ENCODE data around the gene MPP3.

MPP3 gene

DNA sequence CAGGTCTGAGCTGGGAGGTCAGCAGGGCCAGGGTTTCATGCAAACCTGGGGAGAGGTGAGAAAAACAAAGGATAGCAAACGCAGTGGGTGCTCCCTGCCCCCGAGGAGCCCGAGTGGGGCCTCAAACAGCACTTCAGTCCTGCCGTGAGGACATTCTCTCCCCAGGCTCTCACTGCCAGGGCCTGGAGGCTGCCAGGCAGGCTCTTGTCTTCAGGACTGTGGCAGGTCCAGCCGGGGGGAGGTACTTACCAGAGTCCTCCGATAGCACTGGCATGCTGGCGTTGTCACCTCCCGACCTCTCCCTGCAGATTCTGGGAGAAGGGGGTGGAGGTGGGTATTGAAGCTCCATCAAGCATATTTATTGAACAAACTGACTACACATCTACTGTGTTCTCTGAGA is 1.3 kb downstream of the MPP3 start:
- Mint-ChIP-seq H3K4me1 (ENCODE audit: low read depth) (peaks cover 8% of the 10 kb centered on the region), H3K36me3 (ENCODE audit: low read depth) (no peaks in the 10 kb centered on the region), H3K9me3 (no peaks in the 10 kb centered on the region), H3K4me3 (peak overlapping the region; percentile 54), H3K27ac (no peak overlapping the region), H3K27me3 (ENCODE audit: low read depth) (peaks cover 56% of the 10 kb centered on the region)
- DNase-seq (ENCODE audit: low spot score): no peak

DNA sequence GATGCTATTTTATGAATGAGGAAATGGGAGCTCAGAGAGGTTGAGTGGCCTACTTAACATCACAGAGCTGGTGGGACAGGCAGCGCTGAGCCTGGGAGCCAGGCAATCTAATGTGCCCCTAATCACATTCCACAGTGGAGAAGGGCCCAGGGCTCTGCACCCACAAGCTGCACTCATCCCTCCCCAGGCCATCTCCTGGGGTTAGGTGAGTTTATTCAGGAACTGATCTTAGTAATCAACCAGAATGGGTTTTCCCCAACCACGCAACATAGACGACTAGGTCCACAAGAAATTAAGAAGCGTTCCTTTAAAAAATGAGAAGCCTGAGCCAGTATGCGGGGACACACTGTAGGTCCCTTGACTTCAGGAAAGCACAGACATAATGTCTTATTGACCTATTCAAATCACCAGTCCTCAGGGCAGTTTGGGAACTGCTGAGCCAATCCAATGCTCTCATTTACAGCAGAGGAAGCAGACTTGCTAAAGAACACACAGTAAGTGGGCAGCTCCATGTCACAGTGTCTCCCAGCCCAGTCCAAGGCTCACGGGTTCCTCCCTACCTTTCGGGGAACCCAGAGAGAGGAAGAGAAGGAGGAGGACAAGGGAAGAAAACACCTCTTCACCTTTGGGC is 2.3 kb downstream of the MPP3 start:
- H3K27ac Mint-ChIP-seq: no peak overlapping the region
- peaks cover 8% of the 10 kb centered on the region for H3K4me1 Mint-ChIP-seq (ENCODE audit: low read depth)
- peaks cover 52% of the 10 kb centered on the region for H3K27me3 Mint-ChIP-seq (ENCODE audit: low read depth)
- H3K9me3 Mint-ChIP-seq: no peaks in the 10 kb centered on the region
- no peak overlapping the region for H3K4me3 Mint-ChIP-seq
- no peaks in the 10 kb centered on the region for H3K36me3 Mint-ChIP-seq (ENCODE audit: low read depth)
- no peak for DNase-seq (ENCODE audit: low spot score)

DNA sequence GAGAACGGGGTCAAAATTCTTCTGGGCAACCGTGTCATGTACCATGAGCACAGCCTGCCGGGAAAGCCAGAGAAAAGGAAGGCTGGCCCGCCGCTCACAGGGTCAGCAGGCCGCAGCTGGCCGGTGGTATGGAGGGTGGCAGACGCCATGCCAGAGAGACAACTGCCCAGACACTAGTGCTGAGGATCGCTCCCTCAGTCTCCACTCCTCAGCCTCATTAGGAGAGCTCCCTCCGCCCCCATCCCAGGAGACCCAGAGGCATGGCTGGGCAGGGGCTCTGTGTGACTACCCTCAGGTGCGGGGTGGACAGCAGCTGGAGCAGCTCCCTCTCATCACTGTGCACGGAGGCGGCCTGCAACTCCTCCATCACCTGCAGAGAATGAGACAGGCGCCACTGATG is 3.2 kb downstream of the MPP3 start:
- Mint-ChIP-seq H3K27ac (no peak overlapping the region), H3K9me3 (no peaks in the 10 kb centered on the region), H3K27me3 (ENCODE audit: low read depth) (peaks cover 44% of the 10 kb centered on the region), H3K4me3 (no peak overlapping the region), H3K4me1 (ENCODE audit: low read depth) (peaks cover 8% of the 10 kb centered on the region), H3K36me3 (ENCODE audit: low read depth) (no peaks in the 10 kb centered on the region)
- no peak for DNase-seq (ENCODE audit: low spot score)

DNA sequence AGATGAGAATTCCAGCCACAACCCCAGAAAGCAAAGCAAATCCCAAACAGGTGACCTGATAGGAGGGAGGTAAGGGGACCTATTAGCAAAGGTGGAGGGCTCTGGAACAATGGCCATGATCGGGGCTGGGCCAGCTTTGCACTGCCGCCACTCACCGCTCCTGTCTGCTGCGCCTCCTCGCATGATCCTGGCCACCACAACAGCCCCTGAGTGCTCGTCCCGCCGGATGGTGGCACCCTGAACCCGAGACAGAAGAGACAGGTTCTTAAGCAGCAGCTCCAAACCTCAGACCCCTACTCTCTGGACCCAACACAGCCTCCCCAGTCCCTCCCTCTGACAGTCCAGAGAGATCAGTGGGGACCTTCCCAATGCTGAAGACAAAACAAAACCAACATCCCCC is 5.3 kb downstream of the MPP3 start:
- H3K27ac Mint-ChIP-seq: no peak overlapping the region
- H3K4me1 Mint-ChIP-seq (ENCODE audit: low read depth): peaks cover 2% of the 10 kb centered on the region
- no peak for DNase-seq (ENCODE audit: low spot score)
- H3K27me3 Mint-ChIP-seq (ENCODE audit: low read depth): peaks cover 29% of the 10 kb centered on the region
- H3K36me3 Mint-ChIP-seq (ENCODE audit: low read depth): no peaks in the 10 kb centered on the region
- H3K9me3 Mint-ChIP-seq: no peaks in the 10 kb centered on the region
- H3K4me3 Mint-ChIP-seq: no peak overlapping the region

DNA sequence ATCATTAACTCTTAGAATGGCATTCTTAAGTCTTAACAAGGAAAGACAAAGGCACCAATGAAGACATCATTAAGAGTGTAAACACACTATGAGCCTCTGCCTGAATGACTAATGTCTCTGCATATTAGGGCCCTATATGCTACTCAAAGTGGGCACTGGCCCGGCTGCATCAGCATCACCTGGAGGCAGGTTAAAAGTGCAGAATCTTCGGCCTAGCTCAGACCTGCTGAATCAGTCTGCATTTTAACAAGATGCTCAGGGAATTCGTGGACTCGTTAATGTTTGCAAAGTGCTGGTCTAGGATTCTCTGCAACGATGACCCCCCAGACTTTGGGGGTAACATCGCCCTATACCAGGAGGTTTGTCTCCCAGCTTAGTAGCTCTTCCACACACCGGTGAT is 6.7 kb downstream of the MPP3 start:
- Mint-ChIP-seq H3K4me1 (ENCODE audit: low read depth) (peaks cover 2% of the 10 kb centered on the region), H3K9me3 (no peaks in the 10 kb centered on the region), H3K4me3 (no peak overlapping the region), H3K27ac (no peak overlapping the region), H3K27me3 (ENCODE audit: low read depth) (peaks cover 16% of the 10 kb centered on the region), H3K36me3 (ENCODE audit: low read depth) (no peaks in the 10 kb centered on the region)
- no peak for DNase-seq (ENCODE audit: low spot score)

DNA sequence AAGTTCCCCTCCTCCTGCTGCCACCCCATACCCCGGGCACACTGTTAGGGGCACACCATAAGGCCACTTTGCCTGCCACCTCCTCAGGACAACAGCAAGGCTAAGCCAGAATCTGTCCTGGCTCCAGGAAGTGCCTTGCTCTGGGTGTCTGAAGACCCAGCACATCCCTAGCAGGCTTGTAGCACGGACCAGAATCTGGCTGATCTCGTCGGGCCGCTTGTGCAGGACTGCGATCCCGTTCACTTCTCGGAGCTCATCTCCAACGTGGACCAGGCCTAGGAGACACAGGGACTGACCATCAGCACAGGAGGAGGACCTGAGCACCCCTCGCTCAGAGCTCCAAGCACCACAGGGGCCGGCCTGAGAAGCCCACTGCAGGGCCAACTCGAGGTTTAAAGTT is 7.4 kb downstream of the MPP3 start:
- peaks cover under 1% of the 10 kb centered on the region for H3K4me1 Mint-ChIP-seq (ENCODE audit: low read depth)
- no peak for DNase-seq (ENCODE audit: low spot score)
- no peaks in the 10 kb centered on the region for H3K9me3 Mint-ChIP-seq
- H3K36me3 Mint-ChIP-seq (ENCODE audit: low read depth): no peaks in the 10 kb centered on the region
- H3K4me3 Mint-ChIP-seq: no peak overlapping the region
- peaks cover 12% of the 10 kb centered on the region for H3K27me3 Mint-ChIP-seq (ENCODE audit: low read depth)
- H3K27ac Mint-ChIP-seq: no peak overlapping the region

DNA sequence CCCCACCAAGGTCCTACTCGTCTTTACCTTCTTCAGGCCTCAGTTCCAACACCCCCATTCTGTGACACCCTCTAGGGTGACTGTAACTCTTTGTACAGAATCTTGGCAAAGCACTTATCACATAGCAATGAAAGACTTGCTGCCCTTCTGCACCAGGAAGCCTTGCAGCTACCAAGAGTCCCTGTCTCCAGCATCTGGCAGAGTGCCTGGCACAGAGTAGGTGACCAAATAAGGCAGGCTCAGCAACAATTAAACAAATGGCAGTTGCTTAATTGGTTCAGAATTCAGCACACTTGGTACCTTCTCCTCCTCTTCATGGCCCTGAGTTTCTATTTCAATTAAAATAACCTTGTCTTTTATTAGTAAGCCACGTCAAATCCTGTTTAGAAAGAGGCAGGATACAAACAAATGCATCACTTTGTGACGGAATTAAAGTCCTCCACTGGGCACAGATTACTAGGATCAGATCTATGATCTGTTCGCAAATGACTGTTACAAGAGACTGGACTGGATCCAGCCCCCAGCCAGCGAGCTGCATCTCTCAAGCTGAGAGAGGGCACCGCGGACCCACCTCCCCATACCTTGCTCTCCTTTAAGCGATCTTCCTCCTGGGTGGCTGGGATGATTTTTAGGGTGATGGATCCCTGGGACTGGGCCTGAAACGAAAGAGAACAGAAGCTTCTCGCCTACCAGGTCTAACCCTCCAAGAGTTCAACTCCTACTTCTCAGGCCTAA is 9.4 kb downstream of the MPP3 start:
- Mint-ChIP-seq H3K4me3 (no peak overlapping the region), H3K27me3 (ENCODE audit: low read depth) (peaks cover 2% of the 10 kb centered on the region), H3K9me3 (no peaks in the 10 kb centered on the region), H3K4me1 (ENCODE audit: low read depth) (no peaks in the 10 kb centered on the region), H3K36me3 (ENCODE audit: low read depth) (no peaks in the 10 kb centered on the region), H3K27ac (no peak overlapping the region)
- no peak for DNase-seq (ENCODE audit: low spot score)

DNA sequence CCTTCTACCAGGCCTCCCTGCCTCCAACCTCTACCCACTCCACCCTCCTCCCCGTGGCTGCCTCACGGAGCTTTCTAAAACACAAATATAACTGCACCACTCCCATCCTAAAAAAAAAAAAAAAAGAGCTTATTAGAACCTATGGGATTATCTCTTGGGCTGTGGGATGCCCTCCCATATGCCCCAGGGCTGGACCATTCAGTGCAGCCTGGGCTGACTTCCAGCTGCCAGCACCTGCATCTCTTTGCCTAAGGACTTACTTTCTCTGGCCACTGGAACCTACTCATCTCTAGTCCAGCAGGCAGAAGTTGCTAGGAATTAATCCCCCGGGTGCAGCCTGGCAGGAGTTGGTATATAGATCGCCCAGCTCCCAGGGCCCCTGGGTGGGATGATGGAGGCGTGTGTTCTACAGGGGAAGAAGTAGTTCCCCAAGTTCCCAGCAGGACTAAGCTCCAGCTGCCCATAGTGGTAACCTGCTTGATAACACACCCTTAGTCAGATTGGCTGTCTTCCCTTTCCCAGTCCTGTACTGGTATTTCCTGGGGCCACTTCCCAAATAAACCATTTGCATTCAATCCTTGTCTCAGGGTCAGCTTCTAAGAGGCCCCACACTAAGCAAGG is 10.3 kb downstream of the MPP3 start:
- Mint-ChIP-seq H3K4me3 (no peak overlapping the region), H3K27ac (no peak overlapping the region)

DNA sequence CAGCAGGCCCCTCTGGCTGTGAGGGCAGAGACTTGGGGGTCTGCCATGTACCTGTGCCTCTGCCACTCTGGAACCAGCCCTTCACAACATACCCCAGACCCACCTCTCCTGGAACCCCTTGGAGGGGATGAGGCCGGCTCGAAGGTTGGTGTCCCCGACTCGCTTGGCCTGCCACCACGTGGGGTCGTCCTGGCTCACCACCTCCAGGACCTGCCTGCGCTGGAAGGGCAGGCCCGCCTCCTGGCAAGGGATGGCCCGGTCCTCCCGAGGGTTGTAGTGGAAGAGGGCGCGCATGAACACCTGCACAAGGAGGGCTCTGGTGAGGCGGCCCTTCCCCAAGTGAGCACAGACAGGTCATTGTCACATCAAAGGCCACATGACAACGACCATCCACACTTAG is 12.2 kb downstream of the MPP3 start:
- H3K4me1 Mint-ChIP-seq (ENCODE audit: low read depth): no peaks in the 10 kb centered on the region
- DNase-seq (ENCODE audit: low spot score): no peak
- H3K4me3 Mint-ChIP-seq: no peak overlapping the region
- no peaks in the 10 kb centered on the region for H3K9me3 Mint-ChIP-seq
- peaks cover 2% of the 10 kb centered on the region for H3K27me3 Mint-ChIP-seq (ENCODE audit: low read depth)
- H3K36me3 Mint-ChIP-seq (ENCODE audit: low read depth): no peaks in the 10 kb centered on the region
- H3K27ac Mint-ChIP-seq: no peak overlapping the region

More for the DNA sequence above, 10.3 kb downstream of the MPP3 start:
- H3K9me3 Mint-ChIP-seq: no peaks in the 10 kb centered on the region
- no peaks in the 10 kb centered on the region for H3K36me3 Mint-ChIP-seq (ENCODE audit: low read depth)
- H3K27me3 Mint-ChIP-seq (ENCODE audit: low read depth): peaks cover 2% of the 10 kb centered on the region
- no peak for DNase-seq (ENCODE audit: low spot score)
- no peaks in the 10 kb centered on the region for H3K4me1 Mint-ChIP-seq (ENCODE audit: low read depth)

DNA sequence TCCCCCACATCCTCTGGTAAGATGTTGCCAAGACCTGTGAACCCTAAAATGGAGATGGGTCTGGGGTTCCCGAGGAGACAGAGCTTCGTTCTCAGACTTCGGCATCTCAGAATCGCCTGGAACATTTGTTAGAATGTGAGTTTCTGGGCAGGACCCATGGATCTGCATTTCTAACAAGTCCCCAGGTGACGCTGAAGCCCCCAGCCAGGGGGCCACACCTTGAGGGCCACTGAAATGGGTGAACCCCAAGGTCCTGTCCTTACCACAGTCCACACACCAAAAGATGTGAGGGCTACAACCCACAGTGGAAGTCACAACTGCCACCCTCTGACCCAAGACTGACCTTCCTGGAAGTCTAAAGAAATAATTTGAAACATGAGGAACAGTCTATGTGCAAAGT is 14.0 kb downstream of the MPP3 start:
- no peak overlapping the region for H3K27ac Mint-ChIP-seq
- peaks cover 4% of the 10 kb centered on the region for H3K27me3 Mint-ChIP-seq (ENCODE audit: low read depth)
- no peak overlapping the region for H3K4me3 Mint-ChIP-seq
- H3K4me1 Mint-ChIP-seq (ENCODE audit: low read depth): no peaks in the 10 kb centered on the region
- H3K36me3 Mint-ChIP-seq (ENCODE audit: low read depth): no peaks in the 10 kb centered on the region
- DNase-seq (ENCODE audit: low spot score): no peak
- no peaks in the 10 kb centered on the region for H3K9me3 Mint-ChIP-seq

DNA sequence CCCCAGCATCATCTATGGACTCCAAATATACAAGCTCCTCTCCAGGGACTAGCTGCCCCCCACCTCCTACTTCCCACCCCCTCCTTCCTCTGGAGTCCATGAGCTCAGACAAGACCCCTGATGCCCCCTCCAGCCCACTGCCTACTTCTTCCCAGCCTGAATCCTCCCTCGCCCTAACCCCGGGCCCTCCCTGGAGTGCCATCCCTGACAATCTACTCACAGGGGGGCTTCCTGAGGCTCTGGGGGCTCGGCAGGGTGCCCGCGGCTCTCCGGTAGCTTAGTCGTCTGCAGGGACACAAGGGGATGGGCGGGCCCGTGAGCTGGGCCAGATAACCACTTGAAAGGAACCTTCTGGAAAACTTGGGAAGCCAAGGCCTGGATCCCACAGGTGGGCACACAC is 15.1 kb downstream of the MPP3 start:
- no peaks in the 10 kb centered on the region for H3K9me3 Mint-ChIP-seq
- no peaks in the 10 kb centered on the region for H3K4me1 Mint-ChIP-seq (ENCODE audit: low read depth)
- no peak overlapping the region for H3K4me3 Mint-ChIP-seq
- DNase-seq (ENCODE audit: low spot score): no peak
- H3K27ac Mint-ChIP-seq: no peak overlapping the region
- peaks cover 6% of the 10 kb centered on the region for H3K27me3 Mint-ChIP-seq (ENCODE audit: low read depth)
- no peaks in the 10 kb centered on the region for H3K36me3 Mint-ChIP-seq (ENCODE audit: low read depth)

DNA sequence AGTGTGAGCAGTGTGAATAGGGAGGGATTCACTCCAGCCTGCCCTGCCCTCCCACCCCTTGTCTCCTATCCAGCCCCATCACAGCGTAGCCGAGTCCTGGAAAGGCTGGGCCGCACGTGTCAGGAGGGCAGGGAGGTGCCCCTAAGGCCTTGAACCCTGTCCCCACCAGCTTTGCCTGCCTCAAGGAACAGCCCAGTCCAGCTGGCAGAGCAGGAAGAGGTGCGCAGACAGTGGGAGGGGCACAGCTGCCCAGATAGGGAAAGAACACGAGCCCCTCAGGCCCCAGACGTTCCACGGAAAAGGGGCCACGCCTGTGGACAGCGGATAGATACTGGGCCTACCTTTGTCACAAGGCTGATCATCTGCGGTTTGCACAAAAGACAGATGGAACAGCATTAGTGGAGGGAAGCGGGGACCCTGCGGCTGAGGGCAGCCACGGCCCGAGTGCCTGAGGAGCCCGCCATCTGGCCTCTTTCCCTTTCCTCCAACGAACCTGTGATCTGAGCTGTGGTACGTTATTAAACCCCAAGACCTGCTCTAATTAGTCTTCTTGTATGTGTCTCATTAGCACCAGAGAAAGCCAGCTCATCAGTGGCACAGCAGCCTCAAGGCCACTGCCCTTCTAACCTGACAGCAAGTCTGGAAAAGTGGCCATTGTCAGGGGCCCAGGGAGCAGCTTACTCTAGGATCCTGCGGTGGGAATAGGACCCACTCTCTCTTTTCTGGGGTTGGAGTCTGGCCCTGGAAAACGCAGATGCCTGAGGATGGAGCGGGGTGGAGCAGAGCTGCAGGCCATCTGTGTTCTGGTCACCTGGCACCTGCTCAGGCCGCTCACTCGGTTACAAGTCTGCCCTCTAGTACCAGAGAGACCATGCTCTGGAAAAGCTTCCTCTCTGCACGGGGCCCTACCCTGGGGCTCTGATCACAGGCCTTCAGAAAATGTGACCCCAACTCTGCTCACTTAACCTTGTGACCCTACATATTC is 16.3 kb downstream of the MPP3 start:
- DNase-seq (ENCODE audit: low spot score): no peak
- no peaks in the 10 kb centered on the region for H3K4me1 Mint-ChIP-seq (ENCODE audit: low read depth)
- no peaks in the 10 kb centered on the region for H3K36me3 Mint-ChIP-seq (ENCODE audit: low read depth)
- peaks cover 6% of the 10 kb centered on the region for H3K27me3 Mint-ChIP-seq (ENCODE audit: low read depth)
- no peaks in the 10 kb centered on the region for H3K9me3 Mint-ChIP-seq
- H3K4me3 Mint-ChIP-seq: no peak overlapping the region
- H3K27ac Mint-ChIP-seq: no peak overlapping the region

DNA sequence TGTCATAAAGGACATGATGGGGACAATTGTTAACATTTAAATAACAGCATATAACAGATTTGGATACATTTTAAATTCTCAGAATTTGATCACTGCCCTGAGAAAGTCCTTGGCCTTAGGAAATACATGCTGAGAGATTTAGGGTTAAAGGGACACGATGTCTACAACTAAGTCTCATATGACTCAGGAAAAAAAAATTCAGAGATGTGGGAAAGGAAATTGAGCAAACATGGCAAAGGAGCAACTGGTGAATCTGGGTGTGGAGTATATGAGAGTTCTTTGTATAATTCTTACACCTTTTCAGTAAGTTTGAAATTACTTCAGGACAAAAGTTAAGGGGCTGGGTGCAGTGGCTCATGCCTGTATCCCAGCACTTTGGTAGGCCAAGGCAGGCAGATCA is 18.2 kb downstream of the MPP3 start:
- no peak overlapping the region for H3K27ac Mint-ChIP-seq
- no peak overlapping the region for H3K4me3 Mint-ChIP-seq
- no peaks in the 10 kb centered on the region for H3K9me3 Mint-ChIP-seq
- no peak for DNase-seq (ENCODE audit: low spot score)
- peaks cover 4% of the 10 kb centered on the region for H3K27me3 Mint-ChIP-seq (ENCODE audit: low read depth)
- H3K4me1 Mint-ChIP-seq (ENCODE audit: low read depth): no peaks in the 10 kb centered on the region
- no peaks in the 10 kb centered on the region for H3K36me3 Mint-ChIP-seq (ENCODE audit: low read depth)

DNA sequence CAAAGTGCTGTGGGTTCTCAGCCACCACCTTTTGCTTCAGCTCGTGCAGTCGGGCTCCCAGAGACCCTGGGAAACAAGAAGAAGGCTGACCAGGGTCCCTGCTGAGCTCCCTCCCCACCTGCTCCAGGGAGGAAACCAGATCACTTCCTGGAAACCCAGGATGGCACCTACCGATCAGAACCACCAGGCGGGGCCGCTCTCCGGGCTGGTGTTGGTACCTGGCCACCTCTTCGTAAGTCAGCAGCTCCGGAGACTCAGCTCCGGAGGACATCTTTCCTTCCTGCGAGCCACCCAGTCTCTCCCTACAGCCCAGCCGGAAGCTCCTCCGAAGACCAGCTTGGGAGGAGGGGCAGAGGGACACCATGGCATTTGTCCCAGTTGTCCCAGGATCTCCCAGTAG is 18.9 kb downstream of the MPP3 start:
- Mint-ChIP-seq H3K27me3 (ENCODE audit: low read depth) (peaks cover 4% of the 10 kb centered on the region), H3K36me3 (ENCODE audit: low read depth) (no peaks in the 10 kb centered on the region), H3K9me3 (no peaks in the 10 kb centered on the region), H3K4me1 (ENCODE audit: low read depth) (no peaks in the 10 kb centered on the region), H3K4me3 (no peak overlapping the region), H3K27ac (no peak overlapping the region)
- no peak for DNase-seq (ENCODE audit: low spot score)
